NCI-H1092 treated with DMSO at 0.1 percent for 48 hours (cell line): ENCODE measurements around the gene CLTA.

Experiments used
- DNase-seq: peaks from one replicate; lab custom pipeline; 2025; lab: John Stamatoyannopoulos, UW

CLTA gene

GRCh38 chr9:36190388-36191289 is at the start of gene CLTA:
CLTA (plus strand) TSS chr9:36190921; CDS start chr9:36191057, 136 bp downstream.
- DNase-seq, result peak; percentile 100

- no peak for DNase-seq
Measured at GRCh38 chr9:36141288-36141687, 49.4 kb upstream of the CLTA start.

GRCh38 chr9:36141761-36142160 is 49.0 kb upstream of the CLTA start:
- no peak for DNase-seq

- no peak for DNase-seq
Measured at GRCh38 chr9:36142510-36143244, 48.0 kb upstream of the CLTA start.

GRCh38 chr9:36143245-36143641 is 47.5 kb upstream of the CLTA start:
- no peak for DNase-seq

GRCh38 chr9:36144309-36145232 is 46.1 kb upstream of the CLTA start:
- DNase-seq, result no peak

- DNase-seq, result no peak
Measured at GRCh38 chr9:36145970-36146369, 44.8 kb upstream of the CLTA start.

- no peak for DNase-seq
Measured at GRCh38 chr9:36146651-36147050, 44.1 kb upstream of the CLTA start.

GRCh38 chr9:36147441-36148175 is 43.1 kb upstream of the CLTA start:
- DNase-seq, result no peak

GRCh38 chr9:36148311-36149051 is 42.2 kb upstream of the CLTA start:
- no peak for DNase-seq

GRCh38 chr9:36149197-36149596 is 41.5 kb upstream of the CLTA start:
- no peak for DNase-seq

- no peak for DNase-seq
Measured at GRCh38 chr9:36150574-36151315, 40.0 kb upstream of the CLTA start.

GRCh38 chr9:36151316-36152210 is 39.2 kb upstream of the CLTA start:
- no peak for DNase-seq

GRCh38 chr9:36152741-36153438 is 37.8 kb upstream of the CLTA start:
- no peak for DNase-seq

GRCh38 chr9:36153746-36154145 is 37.0 kb upstream of the CLTA start:
- DNase-seq, result no peak

- no peak for DNase-seq
Measured at GRCh38 chr9:36154331-36154952, 36.3 kb upstream of the CLTA start.

GRCh38 chr9:36156116-36156515 is 34.6 kb upstream of the CLTA start:
- DNase-seq, result no peak

GRCh38 chr9:36158122-36158521 is 32.6 kb upstream of the CLTA start:
- no peak for DNase-seq
